Measurements from ENCODE around the gene STIM1.

Gene STIM1

DNA sequence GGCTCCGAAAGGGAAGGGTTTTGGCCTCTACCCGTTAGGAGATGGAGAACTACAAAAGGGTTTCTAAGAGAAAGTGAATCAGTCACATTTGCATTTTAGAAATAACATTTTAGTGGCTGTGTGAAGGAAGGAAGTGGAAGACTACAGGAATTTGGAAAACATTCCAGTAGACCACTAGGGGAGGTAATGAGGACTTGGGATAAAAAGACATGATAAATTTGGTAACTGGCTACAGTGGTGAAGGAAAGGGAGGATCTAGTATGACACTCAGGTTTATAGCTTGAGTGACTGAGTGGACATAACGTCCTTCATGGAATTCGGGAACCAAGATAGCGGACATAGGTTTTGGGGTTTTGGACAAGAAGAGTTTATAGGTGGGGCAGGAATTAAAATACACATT is 232.1 kb downstream of the STIM1 start:
- Histone ChIP-seq H3K4me2 (ENCODE audit: low read depth, low read length, poor library complexity, severe bottlenecking) (no peak overlapping the region), H3K36me3 (ENCODE audit: low read length) (no peaks in the 10 kb centered on the region), H2AFZ (ENCODE audit: low read depth, low read length, severe bottlenecking) (no peak overlapping the region), H4K20me1 (ENCODE audit: low read depth, low read length) (no peaks in the 10 kb centered on the region), H3K27ac (ENCODE audit: low read depth, low read length) (no peak overlapping the region), H3K9me3 (ENCODE audit: insufficient read depth, low read length) (no peaks in the 10 kb centered on the region), H3K9me2 (replicated peaks; ENCODE audit: insufficient read depth, low read length) (no peaks in the 10 kb centered on the region), H3K79me2 (ENCODE audit: insufficient read depth, low read length) (no peaks in the 10 kb centered on the region), H3K9ac (ENCODE audit: low read length) (no peak overlapping the region), H3K4me3 (ENCODE audit: insufficient read depth, low read length, poor library complexity, severe bottlenecking) (no peak overlapping the region), H3K27me3 (ENCODE audit: low read length) (no peaks in the 10 kb centered on the region), H3F3A (ENCODE audit: insufficient read depth) (no peaks in the 10 kb centered on the region)
- TF ChIP-seq EZH2phosphoT487 (conservative IDR thresholded peaks at IDR 0.05; ENCODE audit: low read length) = no peak
- TF ChIP-seq, protein P1, sequence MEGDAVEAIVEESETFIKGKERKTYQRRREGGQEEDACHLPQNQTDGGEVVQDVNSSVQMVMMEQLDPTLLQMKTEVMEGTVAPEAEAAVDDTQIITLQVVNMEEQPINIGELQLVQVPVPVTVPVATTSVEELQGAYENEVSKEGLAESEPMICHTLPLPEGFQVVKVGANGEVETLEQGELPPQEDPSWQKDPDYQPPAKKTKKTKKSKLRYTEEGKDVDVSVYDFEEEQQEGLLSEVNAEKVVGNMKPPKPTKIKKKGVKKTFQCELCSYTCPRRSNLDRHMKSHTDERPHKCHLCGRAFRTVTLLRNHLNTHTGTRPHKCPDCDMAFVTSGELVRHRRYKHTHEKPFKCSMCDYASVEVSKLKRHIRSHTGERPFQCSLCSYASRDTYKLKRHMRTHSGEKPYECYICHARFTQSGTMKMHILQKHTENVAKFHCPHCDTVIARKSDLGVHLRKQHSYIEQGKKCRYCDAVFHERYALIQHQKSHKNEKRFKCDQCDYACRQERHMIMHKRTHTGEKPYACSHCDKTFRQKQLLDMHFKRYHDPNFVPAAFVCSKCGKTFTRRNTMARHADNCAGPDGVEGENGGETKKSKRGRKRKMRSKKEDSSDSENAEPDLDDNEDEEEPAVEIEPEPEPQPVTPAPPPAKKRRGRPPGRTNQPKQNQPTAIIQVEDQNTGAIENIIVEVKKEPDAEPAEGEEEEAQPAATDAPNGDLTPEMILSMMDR (IDR thresholded peaks at IDR 0.05; ENCODE audit: insufficient read depth, low read length, poor library complexity, severe bottlenecking) = no peak

DNA sequence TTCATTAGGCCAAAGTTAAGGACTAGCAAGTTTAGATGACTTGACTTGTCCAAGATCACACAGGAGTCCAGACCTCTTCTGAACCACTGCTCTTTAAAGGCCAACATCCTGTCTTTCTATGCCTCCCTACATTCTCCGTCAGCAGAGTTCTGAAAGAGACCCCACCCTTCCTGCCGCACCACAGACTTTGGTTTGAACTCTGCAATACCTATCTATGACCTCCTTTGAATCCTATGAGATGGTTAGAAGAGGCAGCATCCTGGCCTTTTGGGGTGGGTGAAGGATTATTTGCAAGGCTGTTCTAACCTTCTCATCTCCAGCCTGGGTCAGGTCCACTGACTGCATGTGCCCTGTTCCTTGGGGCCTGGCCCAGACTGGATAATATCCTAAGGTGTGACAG is 234.8 kb downstream of the STIM1 start:
- H3K36me3 ChIP-seq (ENCODE audit: low read length) = no peaks in the 10 kb centered on the region
- H3K79me2 ChIP-seq (ENCODE audit: insufficient read depth, low read length) = peaks cover 13% of the 10 kb centered on the region

DNA sequence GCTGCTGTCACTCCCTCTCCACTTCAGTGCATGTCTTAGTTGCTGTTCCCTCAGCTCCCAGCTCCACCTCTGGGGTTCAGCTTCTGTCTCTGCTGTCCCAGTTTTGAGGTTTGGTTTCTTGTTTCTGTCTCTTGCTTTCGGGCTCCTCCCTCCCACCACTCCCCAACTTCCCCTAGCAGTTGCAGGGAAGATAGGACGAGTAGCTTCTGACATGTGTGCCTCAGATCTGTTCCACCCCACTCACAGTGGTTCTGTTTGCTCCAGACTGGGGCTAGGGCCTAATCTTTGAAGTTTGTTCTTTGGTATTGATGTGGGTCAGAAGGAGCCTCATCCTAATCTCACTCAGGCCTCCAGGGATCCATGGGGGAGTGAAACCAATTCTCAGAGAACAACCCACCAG is 236.6 kb downstream of the STIM1 start:
- Histone ChIP-seq H3K9me3 (ENCODE audit: insufficient read depth, low read length) (no peaks in the 10 kb centered on the region), H3K4me3 (ENCODE audit: insufficient read depth, low read length, poor library complexity, severe bottlenecking) (no peak overlapping the region), H3K9me2 (replicated peaks; ENCODE audit: insufficient read depth, low read length) (no peaks in the 10 kb centered on the region), H3K27me3 (ENCODE audit: low read length) (no peaks in the 10 kb centered on the region), H3K27ac (ENCODE audit: low read depth, low read length) (no peak overlapping the region), H3K79me2 (ENCODE audit: insufficient read depth, low read length) (peaks cover 30% of the 10 kb centered on the region), H3K36me3 (ENCODE audit: low read length) (no peaks in the 10 kb centered on the region; the same call in 1 of the 2 replicates), H2AFZ (ENCODE audit: low read depth, low read length, severe bottlenecking) (no peak overlapping the region), H3F3A (ENCODE audit: insufficient read depth) (peaks cover 10% of the 10 kb centered on the region; the same call in 1 of the 2 replicates), H3K9ac (ENCODE audit: low read length) (no peak overlapping the region), H3K4me2 (ENCODE audit: low read depth, low read length, poor library complexity, severe bottlenecking) (no peak overlapping the region), H4K20me1 (ENCODE audit: low read depth, low read length) (peaks cover 3% of the 10 kb centered on the region; the same call in 1 of the 2 replicates)
- TF ChIP-seq EZH2phosphoT487 (conservative IDR thresholded peaks at IDR 0.05; ENCODE audit: low read length) = no peak
- TF ChIP-seq, protein P1 (IDR thresholded peaks at IDR 0.05; ENCODE audit: insufficient read depth, low read length, poor library complexity, severe bottlenecking) = no peak

More for the DNA sequence above, 234.8 kb downstream of the STIM1 start:
- no peaks in the 10 kb centered on the region for H3K9me2 ChIP-seq (replicated peaks; ENCODE audit: insufficient read depth, low read length)
- H3F3A ChIP-seq (ENCODE audit: insufficient read depth) = peaks cover 10% of the 10 kb centered on the region; the same call in 1 of the 2 replicates
- TF ChIP-seq EZH2phosphoT487 (conservative IDR thresholded peaks at IDR 0.05; ENCODE audit: low read length) = no peak
- TF ChIP-seq, protein P1 (IDR thresholded peaks at IDR 0.05; ENCODE audit: insufficient read depth, low read length, poor library complexity, severe bottlenecking) = no peak
- no peak overlapping the region for H3K4me2 ChIP-seq (ENCODE audit: low read depth, low read length, poor library complexity, severe bottlenecking)
- H3K9ac ChIP-seq (ENCODE audit: low read length) = no peak overlapping the region
- H3K27me3 ChIP-seq (ENCODE audit: low read length) = no peaks in the 10 kb centered on the region
- H3K9me3 ChIP-seq (ENCODE audit: insufficient read depth, low read length) = no peaks in the 10 kb centered on the region
- H2AFZ ChIP-seq (ENCODE audit: low read depth, low read length, severe bottlenecking) = no peak overlapping the region
- H3K27ac ChIP-seq (ENCODE audit: low read depth, low read length) = no peak overlapping the region
- no peaks in the 10 kb centered on the region for H4K20me1 ChIP-seq (ENCODE audit: low read depth, low read length)
- H3K4me3 ChIP-seq (ENCODE audit: insufficient read depth, low read length, poor library complexity, severe bottlenecking) = no peak overlapping the region

Measured in SU-DHL-6 (cell line).